Pulmonary artery endothelial cell (primary cell): Measurements from ENCODE around the gene GLB1L2. TPM values are rescaled to one million over a fixed set of nuclear protein-coding genes. Genes with fewer than 3 reads are reported as not detected.

ENCODE experiments used
- DNase-seq: peaks from one replicate; pipeline ENCODE4 v3.0.0-alpha.2; 2011; ENCODE audit warnings: low read depth, low spot score
- total RNA-seq: library from RNA; depleted of rRNA; stranded (reverse); fragments of >200 nt; gene quantifications from 2 replicates; pipeline ENCODE4 v1.2.3, GENCODE V29; 2014

GLB1L2 gene
- total RNA-seq, 1 donor from 2014 or later: 0.59 TPM

GRCh38 chr11:134401825-134402809 is 70.3 kb downstream of the GLB1L2 start:
- no peak for DNase-seq

GRCh38 chr11:134402910-134403309 is 71.1 kb downstream of the GLB1L2 start:
- no peak for DNase-seq

- no peak for DNase-seq
Measured at GRCh38 chr11:134404575-134405341, 73.0 kb downstream of the GLB1L2 start.

GRCh38 chr11:134405436-134405835 is 73.6 kb downstream of the GLB1L2 start:
- DNase-seq: no peak

- no peak for DNase-seq
Measured at GRCh38 chr11:134405841-134406240, 74.1 kb downstream of the GLB1L2 start.

- DNase-seq: no peak
Measured at GRCh38 chr11:134406264-134407185, 74.7 kb downstream of the GLB1L2 start.

GRCh38 chr11:134407321-134407828 is 75.6 kb downstream of the GLB1L2 start:
- DNase-seq: no peak

GRCh38 chr11:134407923-134408322 is 76.1 kb downstream of the GLB1L2 start:
- DNase-seq: no peak

- DNase-seq: no peak
Measured at GRCh38 chr11:134409552-134410429, 78.0 kb downstream of the GLB1L2 start.

GRCh38 chr11:134410766-134411165 is 79.0 kb downstream of the GLB1L2 start:
- no peak for DNase-seq

GRCh38 chr11:134412203-134413042 is 80.6 kb downstream of the GLB1L2 start, which contains the start of gene B3GAT1:
B3GAT1 (minus strand) TSS chr11:134412242; CDS start chr11:134387659, 24,583 bp downstream.
- no peak for DNase-seq

GRCh38 chr11:134413043-134413825 is 81.4 kb downstream of the GLB1L2 start:
- DNase-seq: no peak

GRCh38 chr11:134413826-134414731 is 82.3 kb downstream of the GLB1L2 start:
- no peak for DNase-seq

- DNase-seq: no peak
Measured at GRCh38 chr11:134414766-134415765, 83.3 kb downstream of the GLB1L2 start.

- DNase-seq: no peak
Measured at GRCh38 chr11:134416726-134417125, 84.9 kb downstream of the GLB1L2 start.
